ENCODE data around the gene SLC35D1.

The SLC35D1 gene

DNA sequence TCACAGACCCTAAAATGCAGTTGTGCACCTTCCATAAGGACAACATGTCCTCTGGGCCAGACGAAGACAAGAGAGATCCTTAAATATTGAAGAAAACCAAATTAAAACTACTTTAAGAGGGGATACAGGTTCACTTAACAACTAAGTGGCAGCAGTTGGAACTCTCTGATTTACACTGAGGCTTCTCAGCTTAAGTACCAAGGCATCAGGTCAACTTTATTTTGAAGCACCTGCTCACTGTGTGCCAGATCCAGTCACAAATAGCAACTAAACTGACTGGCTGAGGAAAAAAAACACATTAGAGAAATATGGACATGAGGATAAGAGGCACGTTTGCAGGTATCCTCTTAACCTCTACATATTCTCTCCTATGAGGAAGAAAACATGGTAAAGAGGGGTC is 33.2 kb downstream of the SLC35D1 start:
- TF ChIP-seq, protein P1, sequence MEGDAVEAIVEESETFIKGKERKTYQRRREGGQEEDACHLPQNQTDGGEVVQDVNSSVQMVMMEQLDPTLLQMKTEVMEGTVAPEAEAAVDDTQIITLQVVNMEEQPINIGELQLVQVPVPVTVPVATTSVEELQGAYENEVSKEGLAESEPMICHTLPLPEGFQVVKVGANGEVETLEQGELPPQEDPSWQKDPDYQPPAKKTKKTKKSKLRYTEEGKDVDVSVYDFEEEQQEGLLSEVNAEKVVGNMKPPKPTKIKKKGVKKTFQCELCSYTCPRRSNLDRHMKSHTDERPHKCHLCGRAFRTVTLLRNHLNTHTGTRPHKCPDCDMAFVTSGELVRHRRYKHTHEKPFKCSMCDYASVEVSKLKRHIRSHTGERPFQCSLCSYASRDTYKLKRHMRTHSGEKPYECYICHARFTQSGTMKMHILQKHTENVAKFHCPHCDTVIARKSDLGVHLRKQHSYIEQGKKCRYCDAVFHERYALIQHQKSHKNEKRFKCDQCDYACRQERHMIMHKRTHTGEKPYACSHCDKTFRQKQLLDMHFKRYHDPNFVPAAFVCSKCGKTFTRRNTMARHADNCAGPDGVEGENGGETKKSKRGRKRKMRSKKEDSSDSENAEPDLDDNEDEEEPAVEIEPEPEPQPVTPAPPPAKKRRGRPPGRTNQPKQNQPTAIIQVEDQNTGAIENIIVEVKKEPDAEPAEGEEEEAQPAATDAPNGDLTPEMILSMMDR (IDR thresholded peaks at IDR 0.05; ENCODE audit: low read depth, low read length), result no peak
- no peak overlapping the region for H3K4me3 ChIP-seq (ENCODE audit: low read depth, low read length)

DNA sequence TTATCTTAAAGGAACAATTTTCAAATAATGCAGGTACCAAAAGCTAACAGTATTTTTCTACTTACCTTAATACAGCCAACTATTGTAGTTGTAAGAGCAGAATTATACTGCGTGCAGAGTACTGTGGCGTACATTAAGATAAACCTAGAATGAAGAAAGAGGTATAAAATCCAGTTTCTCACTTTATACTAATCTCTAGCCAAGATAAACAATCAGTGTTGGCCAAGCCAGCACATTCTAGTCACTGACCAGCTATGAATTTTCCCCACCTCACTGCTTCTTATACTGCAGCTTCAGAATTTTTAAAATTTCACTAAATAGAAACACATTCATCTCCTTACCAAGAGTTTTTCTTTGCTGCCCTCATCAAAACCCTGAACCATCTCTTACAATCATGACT is 33.6 kb downstream of the SLC35D1 start:
- TF ChIP-seq, protein P1 (IDR thresholded peaks at IDR 0.05; ENCODE audit: low read depth, low read length), result no peak
- H3K4me3 ChIP-seq (ENCODE audit: low read depth, low read length), result no peak overlapping the region

DNA sequence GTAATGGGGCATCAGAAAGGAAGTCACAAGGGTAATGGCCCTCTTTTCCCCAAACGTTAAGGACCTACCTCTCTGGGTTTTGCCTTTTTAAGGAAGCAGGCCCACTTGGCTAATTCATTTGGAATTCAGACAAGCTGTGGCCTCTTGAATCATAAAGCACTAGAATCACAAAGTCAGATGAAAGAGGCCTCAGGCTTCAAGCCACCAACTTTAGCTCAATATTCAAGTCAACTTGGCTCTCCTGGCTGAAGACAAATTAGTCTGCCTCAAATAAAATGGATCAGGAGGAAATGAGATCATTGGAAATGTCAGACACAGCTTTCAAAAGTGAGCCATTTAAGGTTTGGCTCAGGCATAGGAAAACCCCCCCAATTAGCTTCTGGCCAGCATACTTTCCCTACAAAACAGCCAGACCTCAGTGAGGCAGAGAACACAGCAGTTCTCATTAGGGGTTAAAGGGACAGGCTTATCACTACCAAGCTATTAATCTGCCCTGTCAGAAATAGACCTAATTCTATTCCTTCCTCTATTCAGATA is 34.3 kb downstream of the SLC35D1 start:
- TF ChIP-seq, protein P1 (IDR thresholded peaks at IDR 0.05; ENCODE audit: low read depth, low read length), result no peak

DNA sequence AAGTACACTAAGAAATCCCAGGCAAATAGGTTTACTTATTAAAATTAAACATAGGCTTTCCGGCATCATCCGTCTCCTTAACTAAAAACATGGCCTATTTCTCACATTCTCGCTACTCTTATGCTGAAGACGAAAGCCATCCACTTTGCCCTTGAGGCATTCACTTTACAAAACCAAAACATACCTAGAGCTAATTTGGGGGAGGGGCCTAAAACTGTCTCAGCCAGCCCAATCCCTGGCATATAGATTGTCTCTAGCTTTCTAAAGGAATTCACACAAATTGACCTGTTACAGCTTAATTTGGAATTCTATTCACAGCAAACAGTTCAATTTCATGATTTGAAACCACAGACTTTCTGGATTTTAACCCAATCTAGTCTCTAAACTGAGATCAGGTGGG is 34.8 kb downstream of the SLC35D1 start:
- H3K4me3 ChIP-seq (ENCODE audit: low read depth, low read length), result no peak overlapping the region
- TF ChIP-seq, protein P1 (IDR thresholded peaks at IDR 0.05; ENCODE audit: low read depth, low read length), result no peak

More for the DNA sequence above, 34.3 kb downstream of the SLC35D1 start:
- H3K4me3 ChIP-seq (ENCODE audit: low read depth, low read length), result no peak overlapping the region

DNA sequence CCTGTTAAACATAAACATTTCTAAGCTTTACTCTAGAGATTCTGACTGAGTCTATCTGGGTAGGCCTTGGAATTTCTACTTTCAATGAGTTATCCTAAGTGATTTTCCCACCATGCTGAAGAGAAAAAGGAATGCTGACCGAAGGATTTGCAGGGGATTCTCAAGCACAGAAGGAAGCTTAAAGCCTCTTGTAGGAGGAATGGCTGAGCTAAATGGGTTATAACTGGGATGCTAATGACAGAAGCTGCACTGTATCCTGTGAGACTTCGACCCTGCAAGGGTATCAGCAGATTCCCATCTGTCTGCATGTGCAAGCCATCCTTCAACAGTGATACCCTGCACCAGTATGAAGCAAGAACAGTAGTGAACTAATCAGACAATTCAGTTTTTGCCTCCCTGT is 35.4 kb downstream of the SLC35D1 start:
- TF ChIP-seq, protein P1 (IDR thresholded peaks at IDR 0.05; ENCODE audit: low read depth, low read length), result no peak
- no peak overlapping the region for H3K4me3 ChIP-seq (ENCODE audit: low read depth, low read length)

DNA sequence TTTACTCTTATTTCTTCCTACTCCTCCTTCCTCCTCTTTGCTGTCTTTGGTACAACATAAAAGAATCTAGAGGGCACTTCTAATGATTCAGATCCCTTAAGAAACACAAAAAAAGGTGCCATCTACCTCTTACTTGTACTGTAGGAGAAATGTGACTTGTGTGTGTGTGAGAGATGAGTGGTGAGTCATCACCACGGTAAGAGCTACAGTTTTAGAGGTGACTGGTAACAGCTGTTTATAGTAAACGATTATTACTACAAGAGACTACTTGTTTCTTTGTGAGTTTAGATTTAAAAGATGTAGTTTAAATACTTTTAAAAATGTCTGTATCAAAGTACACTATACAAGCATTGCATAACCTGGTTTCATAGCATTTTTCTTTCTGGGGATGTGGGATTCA is 40.4 kb downstream of the SLC35D1 start:
- no peak overlapping the region for H3K4me3 ChIP-seq (ENCODE audit: low read depth, low read length)
- TF ChIP-seq, protein P1 (IDR thresholded peaks at IDR 0.05; ENCODE audit: low read depth, low read length), result no peak

DNA sequence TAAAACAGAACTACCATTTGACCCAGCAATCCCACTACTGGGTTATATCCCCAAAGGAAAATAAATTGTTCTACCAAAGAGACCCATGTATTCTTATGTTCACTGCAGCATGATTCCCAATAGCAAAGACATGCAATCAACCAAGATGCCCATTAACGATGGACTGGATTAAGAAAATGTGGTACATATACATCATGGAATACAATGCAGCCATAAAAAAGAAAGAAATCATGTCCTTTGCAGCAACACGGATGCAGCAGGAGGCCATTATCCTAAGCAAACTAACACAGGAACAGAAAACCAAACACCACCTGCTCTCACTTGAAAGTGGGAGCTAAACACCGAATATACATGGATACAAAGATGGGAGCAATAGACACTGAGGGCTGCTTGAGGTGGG is 44.2 kb downstream of the SLC35D1 start:
- TF ChIP-seq, protein P1 (IDR thresholded peaks at IDR 0.05; ENCODE audit: low read depth, low read length), result no peak
- H3K4me3 ChIP-seq (ENCODE audit: low read depth, low read length), result no peak overlapping the region
